OCI-M2 (cell line): ENCODE measurements around the gene SLAMF9.

ENCODE experiments used
- DNase-seq: peaks from one replicate; lab custom pipeline; 2025; ENCODE audit not compliant: unreplicated experiment; lab: John Stamatoyannopoulos, UW

Gene SLAMF9

GRCh38 chr1:159977364-159978106, 23.5 kb upstream of the SLAMF9 start:
- no peak for DNase-seq

- DNase-seq: no peak
These were observed 20.4 kb upstream of the SLAMF9 start for GRCh38 chr1:159974350-159974965.

- no peak for DNase-seq
These were observed 19.4 kb upstream of the SLAMF9 start for GRCh38 chr1:159973350-159973940.

GRCh38 chr1:159972443-159973205, 18.6 kb upstream of the SLAMF9 start:
- DNase-seq: no peak

- no peak for DNase-seq
These were observed 16.9 kb upstream of the SLAMF9 start for GRCh38 chr1:159970932-159971342.

GRCh38 chr1:159968901-159969300, 14.9 kb upstream of the SLAMF9 start:
- DNase-seq: no peak

- no peak for DNase-seq
These were observed 11.2 kb upstream of the SLAMF9 start for GRCh38 chr1:159965263-159965662.

- DNase-seq: no peak
These were observed 10.1 kb upstream of the SLAMF9 start for GRCh38 chr1:159964144-159964543.

GRCh38 chr1:159962176-159962575, 8.1 kb upstream of the SLAMF9 start:
- no peak for DNase-seq

GRCh38 chr1:159961636-159962035, 7.6 kb upstream of the SLAMF9 start:
- no peak for DNase-seq

GRCh38 chr1:159960721-159961381, 6.8 kb upstream of the SLAMF9 start:
- no peak for DNase-seq

- no peak for DNase-seq
These were observed 5.4 kb upstream of the SLAMF9 start for GRCh38 chr1:159959451-159959850.

- DNase-seq: no peak
These were observed 4.8 kb upstream of the SLAMF9 start for GRCh38 chr1:159958719-159959380.

GRCh38 chr1:159957824-159958268, 3.8 kb upstream of the SLAMF9 start:
- no peak for DNase-seq

GRCh38 chr1:159955456-159955855, 1.4 kb upstream of the SLAMF9 start:
- no peak for DNase-seq

GRCh38 chr1:159952932-159953331, 1.1 kb downstream of the SLAMF9 start:
- no peak for DNase-seq

- no peak for DNase-seq
These were observed 2.5 kb downstream of the SLAMF9 start for GRCh38 chr1:159951551-159951950.

- no peak for DNase-seq
These were observed 3.0 kb downstream of the SLAMF9 start for GRCh38 chr1:159951016-159951415.

GRCh38 chr1:159949981-159950381, 4.1 kb downstream of the SLAMF9 start:
- DNase-seq: no peak

- no peak for DNase-seq
These were observed 4.9 kb downstream of the SLAMF9 start for GRCh38 chr1:159949123-159949522.
